Stimulated activated naive CD8-positive, alpha-beta T cell treated with anti-CD3 and anti-CD28 coated beads, Interleukin-15, Interleukin-2, amounts not matched to agents 100 ng/mL and 50 ng/mL, for 24 hours (primary cell): ENCODE data around the gene ST6GAL2.

Source experiments
- H3K27ac Mint-ChIP-seq: one replicate; pipeline ENCODE4 v1.8.0; 2021; ENCODE audit warnings: mild to moderate bottlenecking, mixed read lengths
- H3K27me3 Mint-ChIP-seq: one replicate; pipeline ENCODE4 v1.8.0; 2021; ENCODE audit warnings: mixed read lengths
- H3K36me3 Mint-ChIP-seq: one replicate; pipeline ENCODE4 v1.8.0; 2021; ENCODE audit warnings: low read depth, mixed read lengths
- H3K4me1 Mint-ChIP-seq: one replicate; pipeline ENCODE4 v1.8.0; 2021; ENCODE audit warnings: low read depth, mixed read lengths
- H3K4me3 Mint-ChIP-seq: one replicate; pipeline ENCODE4 v1.8.0; 2021; ENCODE audit warnings: mild to moderate bottlenecking, mixed read lengths
- H3K9me3 Mint-ChIP-seq: one replicate; pipeline ENCODE4 v1.8.0; 2021; ENCODE audit warnings: mixed read lengths

ST6GAL2 gene

GRCh38 chr2:106847366-106847765 lies 38.6 kb downstream of the ST6GAL2 start:
- Mint-ChIP-seq H3K27ac (no peak overlapping the region), H3K27me3 (no peaks in the 10 kb centered on the region), H3K36me3 (no peaks in the 10 kb centered on the region), H3K4me3 (no peak overlapping the region), H3K9me3 (no peaks in the 10 kb centered on the region), H3K4me1 (no peaks in the 10 kb centered on the region)

- no peaks in the 10 kb centered on the region for H3K36me3 Mint-ChIP-seq
- no peak overlapping the region for H3K4me3 Mint-ChIP-seq
- no peak overlapping the region for H3K27ac Mint-ChIP-seq
- H3K4me1 Mint-ChIP-seq, result no peaks in the 10 kb centered on the region
- H3K27me3 Mint-ChIP-seq, result no peaks in the 10 kb centered on the region
- no peaks in the 10 kb centered on the region for H3K9me3 Mint-ChIP-seq
Measured at GRCh38 chr2:106845716-106846115, 40.3 kb downstream of the ST6GAL2 start.

GRCh38 chr2:106843910-106844250 lies 42.1 kb downstream of the ST6GAL2 start:
- Mint-ChIP-seq H3K36me3 (no peaks in the 10 kb centered on the region), H3K27ac (no peak overlapping the region), H3K4me1 (no peaks in the 10 kb centered on the region), H3K27me3 (no peaks in the 10 kb centered on the region), H3K4me3 (no peak overlapping the region), H3K9me3 (no peaks in the 10 kb centered on the region)

- Mint-ChIP-seq H3K27ac (no peak overlapping the region), H3K9me3 (no peaks in the 10 kb centered on the region), H3K4me1 (no peaks in the 10 kb centered on the region), H3K27me3 (no peaks in the 10 kb centered on the region), H3K4me3 (no peak overlapping the region), H3K36me3 (no peaks in the 10 kb centered on the region)
Measured at GRCh38 chr2:106843001-106843909, 42.7 kb downstream of the ST6GAL2 start.

DNA sequence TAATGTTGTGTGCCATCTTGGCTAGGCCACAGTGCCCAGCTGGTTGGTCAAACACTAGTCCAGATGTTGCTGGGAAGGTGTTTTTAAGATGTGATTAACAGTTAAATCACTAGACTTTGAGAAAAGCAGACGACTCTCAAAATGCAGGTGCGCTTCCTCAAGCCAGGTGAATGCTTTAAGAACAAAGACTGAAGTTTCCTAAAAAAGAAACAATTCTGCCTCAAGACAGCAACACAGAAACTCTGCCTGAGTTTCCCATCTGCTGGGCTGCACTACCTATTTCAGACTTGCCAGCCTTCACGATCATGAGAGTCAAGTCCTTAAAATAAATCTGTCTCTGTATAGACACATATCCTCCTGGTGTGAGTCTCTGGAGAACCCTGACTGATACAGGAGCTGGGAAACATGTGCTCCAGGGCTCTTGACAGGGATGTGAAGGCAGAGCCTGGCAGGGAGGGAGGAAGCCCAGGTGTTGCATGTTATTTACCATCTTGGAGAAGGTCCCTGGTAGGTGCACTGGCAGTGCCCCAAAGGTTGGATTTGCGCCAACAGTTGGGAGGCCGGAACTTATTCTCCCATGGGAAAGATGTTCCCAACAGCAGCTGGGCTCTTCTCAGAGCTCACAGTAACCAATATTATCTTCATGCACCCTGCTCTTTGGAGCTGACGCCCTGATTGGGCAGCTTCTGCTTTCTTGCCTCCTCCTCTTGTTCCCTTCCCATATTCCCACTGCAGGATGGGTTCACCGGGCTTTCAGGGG lies 43.9 kb downstream of the ST6GAL2 start:
- Mint-ChIP-seq H3K4me3 (no peak overlapping the region), H3K27me3 (no peaks in the 10 kb centered on the region), H3K9me3 (no peaks in the 10 kb centered on the region), H3K4me1 (no peaks in the 10 kb centered on the region), H3K27ac (no peak overlapping the region), H3K36me3 (no peaks in the 10 kb centered on the region)

DNA sequence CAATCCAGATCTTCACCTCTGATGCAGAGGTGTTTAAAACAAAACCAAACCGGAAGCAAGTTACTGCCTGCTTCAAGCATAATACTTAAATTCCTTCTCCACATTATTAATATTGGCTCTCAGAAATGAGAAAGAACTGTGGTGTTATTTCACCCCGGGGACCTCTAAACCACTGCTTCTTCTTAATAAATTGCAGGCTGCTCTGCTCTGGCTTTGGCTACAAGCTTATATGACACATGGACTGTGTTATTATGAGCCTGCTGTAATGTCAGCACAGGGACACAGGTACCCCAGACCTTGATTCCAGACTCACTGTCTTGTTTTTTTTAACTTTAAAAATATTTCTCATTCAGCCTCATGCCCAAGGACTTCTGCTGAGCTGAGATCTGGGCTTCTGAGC lies 45.1 kb downstream of the ST6GAL2 start:
- Mint-ChIP-seq H3K27ac (no peak overlapping the region), H3K9me3 (no peaks in the 10 kb centered on the region)

GRCh38 chr2:106839849-106840595 lies 45.9 kb downstream of the ST6GAL2 start:
- no peaks in the 10 kb centered on the region for H3K27me3 Mint-ChIP-seq
- H3K4me1 Mint-ChIP-seq, result no peaks in the 10 kb centered on the region
- H3K27ac Mint-ChIP-seq, result no peak overlapping the region
- no peaks in the 10 kb centered on the region for H3K36me3 Mint-ChIP-seq
- H3K9me3 Mint-ChIP-seq, result no peaks in the 10 kb centered on the region
- no peak overlapping the region for H3K4me3 Mint-ChIP-seq

More for the DNA sequence above, 45.1 kb downstream of the ST6GAL2 start:
- Mint-ChIP-seq H3K4me1 (no peaks in the 10 kb centered on the region), H3K27me3 (no peaks in the 10 kb centered on the region), H3K4me3 (no peak overlapping the region), H3K36me3 (no peaks in the 10 kb centered on the region)

DNA sequence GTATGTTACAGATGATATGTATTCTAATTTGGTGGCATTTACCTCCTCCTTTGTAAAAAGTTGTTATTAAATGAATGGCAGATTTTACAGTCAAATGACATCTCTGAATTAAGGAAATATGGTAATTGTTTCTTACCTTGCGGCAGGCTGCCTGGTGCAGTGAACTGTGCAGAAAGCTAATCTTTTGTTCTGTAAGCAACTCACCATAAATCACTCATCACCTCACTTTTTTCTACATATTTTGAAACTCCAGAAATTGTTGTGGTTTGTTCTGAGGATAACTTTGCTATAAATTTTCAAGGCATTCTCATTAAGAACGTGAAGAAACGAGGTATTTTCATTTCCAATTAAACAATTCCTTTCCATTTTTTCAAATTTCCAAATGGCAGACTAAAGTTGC lies 52.7 kb downstream of the ST6GAL2 start:
- H3K4me1 Mint-ChIP-seq, result no peaks in the 10 kb centered on the region
- H3K4me3 Mint-ChIP-seq, result no peak overlapping the region
- H3K9me3 Mint-ChIP-seq, result no peaks in the 10 kb centered on the region
- H3K27ac Mint-ChIP-seq, result no peak overlapping the region
- H3K36me3 Mint-ChIP-seq, result no peaks in the 10 kb centered on the region
- peaks cover 4% of the 10 kb centered on the region for H3K27me3 Mint-ChIP-seq

- Mint-ChIP-seq H3K4me1 (no peaks in the 10 kb centered on the region), H3K9me3 (no peaks in the 10 kb centered on the region), H3K27ac (no peak overlapping the region), H3K36me3 (no peaks in the 10 kb centered on the region), H3K27me3 (peaks cover 4% of the 10 kb centered on the region), H3K4me3 (no peak overlapping the region)
Measured at GRCh38 chr2:106831816-106832569, 54.0 kb downstream of the ST6GAL2 start.

DNA sequence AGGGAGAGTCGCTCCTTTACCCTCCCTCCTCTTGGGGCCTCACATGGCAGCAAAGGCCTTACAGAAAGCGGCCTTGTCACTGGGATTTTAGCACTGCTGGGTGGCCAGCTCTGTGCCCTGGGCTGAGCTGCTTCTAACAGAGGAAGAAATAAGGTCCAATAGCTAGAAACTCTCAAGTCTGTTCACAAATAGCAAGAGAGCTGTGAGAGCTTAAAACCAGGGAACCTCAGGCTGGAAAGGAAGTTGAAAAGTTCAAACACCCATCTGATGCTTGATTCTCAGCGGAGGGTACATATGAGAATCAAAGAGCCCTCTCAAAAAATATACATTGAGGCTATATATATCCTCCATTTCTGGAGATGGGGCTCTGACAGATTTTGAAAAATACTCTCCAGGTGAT lies 54.7 kb downstream of the ST6GAL2 start:
- peaks cover 4% of the 10 kb centered on the region for H3K27me3 Mint-ChIP-seq
- no peaks in the 10 kb centered on the region for H3K9me3 Mint-ChIP-seq
- H3K27ac Mint-ChIP-seq, result no peak overlapping the region
- H3K4me3 Mint-ChIP-seq, result no peak overlapping the region
- no peaks in the 10 kb centered on the region for H3K4me1 Mint-ChIP-seq
- H3K36me3 Mint-ChIP-seq, result no peaks in the 10 kb centered on the region

GRCh38 chr2:106830191-106830590 lies 55.8 kb downstream of the ST6GAL2 start:
- Mint-ChIP-seq H3K27ac (no peak overlapping the region), H3K4me1 (no peaks in the 10 kb centered on the region), H3K36me3 (no peaks in the 10 kb centered on the region), H3K9me3 (peaks cover 1% of the 10 kb centered on the region), H3K4me3 (no peak overlapping the region), H3K27me3 (peaks cover 4% of the 10 kb centered on the region)

DNA sequence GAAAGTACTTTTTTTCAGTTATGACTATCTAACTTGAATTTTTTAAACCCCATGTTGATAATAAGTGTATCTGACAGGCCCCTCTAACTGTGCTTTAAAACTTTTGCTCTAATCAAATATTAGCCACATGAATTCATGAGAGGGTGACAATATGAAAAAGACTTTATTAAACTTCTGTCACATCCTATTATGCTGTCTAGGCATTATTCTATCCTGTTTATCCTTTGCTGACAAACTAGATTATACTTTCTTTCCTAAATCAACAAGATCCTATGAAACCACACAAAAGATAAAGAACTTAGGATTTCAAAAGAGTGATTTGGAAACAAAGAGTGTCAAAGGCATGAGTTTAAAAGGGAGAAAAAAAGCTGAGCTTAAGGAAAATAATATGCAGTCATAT lies 57.8 kb downstream of the ST6GAL2 start:
- Mint-ChIP-seq H3K4me3 (no peak overlapping the region), H3K4me1 (no peaks in the 10 kb centered on the region), H3K27me3 (peaks cover 2% of the 10 kb centered on the region), H3K27ac (no peak overlapping the region), H3K36me3 (no peaks in the 10 kb centered on the region), H3K9me3 (peaks cover 5% of the 10 kb centered on the region)

DNA sequence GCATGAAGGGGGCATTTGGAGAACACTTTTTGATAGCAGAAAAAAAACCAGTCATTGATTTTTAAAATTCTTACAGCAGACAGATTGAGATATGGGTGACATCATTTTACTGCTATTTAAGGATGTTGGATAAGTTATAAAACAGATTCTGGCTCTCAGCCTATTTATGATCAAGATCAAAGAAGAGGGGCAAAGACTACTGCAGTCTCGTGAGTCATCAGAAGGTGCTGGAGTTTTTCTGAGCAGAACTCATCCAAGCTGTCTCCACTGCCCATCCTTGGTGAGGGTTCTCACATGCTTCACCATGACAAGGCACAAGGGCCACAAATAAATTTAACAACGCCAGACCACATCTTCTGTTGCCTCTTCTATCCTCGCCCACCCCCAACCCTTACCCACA lies 58.8 kb downstream of the ST6GAL2 start:
- Mint-ChIP-seq H3K4me1 (no peaks in the 10 kb centered on the region), H3K9me3 (peaks cover 5% of the 10 kb centered on the region), H3K4me3 (no peak overlapping the region)

DNA sequence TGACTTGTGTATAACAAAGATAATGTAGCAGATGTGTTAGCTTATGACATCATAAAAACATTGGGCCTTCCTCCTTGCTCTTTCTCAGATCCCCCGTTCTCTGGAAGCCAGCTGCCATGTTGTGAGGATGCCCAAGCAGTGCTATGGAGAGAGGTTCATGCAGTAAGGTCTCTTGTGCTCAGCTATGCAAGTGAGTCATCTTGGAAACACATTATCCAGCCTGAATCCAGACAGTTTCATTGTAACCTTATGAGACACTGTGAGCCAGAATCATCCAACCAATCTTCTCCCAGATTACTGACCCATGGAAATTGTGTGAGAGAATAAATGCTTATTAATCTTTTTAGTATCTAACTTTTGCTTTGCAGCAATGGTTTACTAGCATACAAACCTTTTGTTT lies 60.8 kb downstream of the ST6GAL2 start:
- H3K9me3 Mint-ChIP-seq, result peaks cover 5% of the 10 kb centered on the region
- H3K4me3 Mint-ChIP-seq, result no peak overlapping the region
- no peak overlapping the region for H3K27ac Mint-ChIP-seq
- no peaks in the 10 kb centered on the region for H3K36me3 Mint-ChIP-seq
- no peaks in the 10 kb centered on the region for H3K27me3 Mint-ChIP-seq
- no peaks in the 10 kb centered on the region for H3K4me1 Mint-ChIP-seq

More for the DNA sequence above, 58.8 kb downstream of the ST6GAL2 start:
- Mint-ChIP-seq H3K36me3 (no peaks in the 10 kb centered on the region), H3K27me3 (no peaks in the 10 kb centered on the region), H3K27ac (no peak overlapping the region)
